HG02852 (cell line): ENCODE measurements around the gene CCDC18.

ENCODE experiments used
- ATAC-seq: cut with Tn5 transposase; IDR thresholded peaks from one replicate; pipeline ENCODE4 v1.9.1; 2021; ENCODE audit warnings: mild to moderate bottlenecking, moderate library complexity; ENCODE audit not compliant: unreplicated experiment

The CCDC18 gene

DNA sequence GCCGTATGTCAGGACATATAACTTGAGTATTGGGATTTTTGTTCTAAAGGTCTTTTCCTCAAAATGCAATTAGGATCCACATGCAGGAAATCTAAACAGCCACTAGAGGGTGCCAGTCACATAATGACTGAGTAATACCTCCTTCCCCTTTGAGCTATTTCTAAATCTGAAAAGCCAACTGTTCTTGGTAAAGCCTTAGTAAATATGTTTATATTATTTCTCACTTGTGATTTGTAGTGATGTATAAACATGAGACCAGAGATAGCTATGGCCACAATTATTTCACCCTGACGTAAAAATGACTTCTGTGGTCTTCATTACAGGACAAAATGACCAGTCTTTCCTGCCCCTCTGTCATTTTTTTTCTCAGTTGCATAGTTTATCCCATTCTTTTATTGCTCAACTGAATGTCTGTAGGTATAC is 124.2 kb downstream of the CCDC18 start:
- peak; percentile 54 for ATAC-seq

DNA sequence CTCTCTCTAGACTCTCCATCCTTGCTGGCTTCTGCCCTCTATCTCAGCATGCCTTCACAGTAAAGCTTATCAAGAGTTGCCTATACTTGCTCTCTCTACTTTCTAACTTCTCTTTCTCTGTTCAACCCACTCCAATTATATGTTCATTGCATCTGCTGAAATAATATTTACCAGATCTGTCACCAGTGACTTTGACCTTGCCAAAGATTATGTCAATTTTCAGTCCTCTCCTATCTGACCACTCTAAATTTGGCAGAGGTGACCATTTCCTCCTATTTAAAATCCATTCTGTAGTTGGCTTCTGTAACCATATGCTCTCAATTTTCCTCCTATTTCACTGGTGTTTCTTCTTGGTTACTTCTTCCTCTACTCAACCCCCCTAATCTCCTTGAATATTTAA is 126.4 kb downstream of the CCDC18 start:
- no peak for ATAC-seq

DNA sequence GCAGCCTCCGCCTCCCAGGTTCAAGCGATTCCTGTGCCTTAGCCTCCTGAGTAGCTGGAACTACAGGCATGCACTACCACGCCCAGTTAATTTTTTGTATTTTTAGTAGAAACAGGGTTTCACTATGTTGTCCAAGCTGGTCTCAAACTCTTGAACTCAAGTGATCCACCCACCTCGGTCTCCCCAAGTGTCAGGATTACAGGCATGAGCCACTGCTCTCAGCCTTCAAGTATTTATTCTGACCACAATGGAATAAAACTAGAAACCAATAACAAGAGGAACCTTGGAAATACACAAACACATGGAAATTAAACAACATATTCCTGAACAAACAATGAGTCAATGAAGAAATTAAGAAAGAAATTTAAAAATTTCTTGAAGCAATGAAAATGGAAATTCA is 132.5 kb downstream of the CCDC18 start:
- ATAC-seq = no peak

DNA sequence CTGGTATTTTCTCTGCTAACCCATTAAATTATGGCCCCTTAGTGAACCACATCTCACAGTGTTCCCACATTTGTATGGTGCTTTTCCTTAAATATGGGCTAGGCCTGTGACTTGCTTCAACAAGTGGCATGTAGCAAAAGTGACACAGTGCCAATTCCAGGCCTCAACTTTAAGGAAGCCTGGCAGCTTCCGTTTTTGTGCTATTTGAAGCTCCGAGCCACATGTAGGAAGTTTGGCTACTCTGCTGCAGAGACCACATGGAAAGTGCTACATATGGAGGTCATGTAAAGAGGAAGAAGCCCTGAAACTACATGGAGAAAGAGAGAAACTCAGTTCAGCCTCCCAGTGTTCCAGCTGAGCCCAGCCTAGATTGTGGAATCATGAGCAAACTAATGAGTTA is 136.7 kb downstream of the CCDC18 start:
- ATAC-seq = no peak

DNA sequence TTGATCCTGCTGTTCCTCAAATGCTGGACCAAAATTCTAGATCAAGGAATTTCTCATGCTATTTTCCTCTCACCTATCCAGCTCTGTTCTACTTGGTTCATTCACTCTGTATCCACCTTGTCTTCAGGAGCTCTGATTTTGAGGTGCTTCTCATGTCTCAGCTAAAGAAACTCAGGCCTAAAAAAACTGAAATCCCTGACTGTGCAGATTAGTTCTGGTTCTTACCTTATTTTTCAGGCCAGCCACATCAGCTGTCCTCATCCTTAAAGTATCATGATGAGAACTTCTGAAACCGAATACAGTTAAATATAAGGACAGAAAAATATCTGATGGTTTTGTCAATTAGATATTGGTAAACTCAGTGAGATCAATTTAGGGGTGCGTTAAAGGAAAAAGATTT is 137.4 kb downstream of the CCDC18 start:
- ATAC-seq = no peak

DNA sequence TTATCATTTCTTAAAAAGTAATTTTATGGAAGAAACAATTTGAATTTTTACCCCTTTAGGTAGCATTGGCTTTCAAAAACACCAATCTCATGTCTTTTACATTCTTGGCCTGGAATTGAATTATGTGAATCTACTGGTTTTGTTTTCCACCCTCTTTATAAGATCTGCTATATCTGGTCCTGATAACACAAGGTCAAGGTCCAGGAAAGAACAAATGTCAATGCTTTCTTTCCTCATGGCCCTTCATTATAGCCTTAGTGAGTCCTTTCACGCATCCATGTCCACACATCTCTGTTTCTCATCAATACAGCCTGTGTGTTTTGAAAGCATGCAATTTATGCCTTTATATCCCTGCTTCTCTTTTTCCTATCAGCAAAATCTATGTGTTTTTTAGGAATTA is 141.2 kb downstream of the CCDC18 start:
- no peak for ATAC-seq

DNA sequence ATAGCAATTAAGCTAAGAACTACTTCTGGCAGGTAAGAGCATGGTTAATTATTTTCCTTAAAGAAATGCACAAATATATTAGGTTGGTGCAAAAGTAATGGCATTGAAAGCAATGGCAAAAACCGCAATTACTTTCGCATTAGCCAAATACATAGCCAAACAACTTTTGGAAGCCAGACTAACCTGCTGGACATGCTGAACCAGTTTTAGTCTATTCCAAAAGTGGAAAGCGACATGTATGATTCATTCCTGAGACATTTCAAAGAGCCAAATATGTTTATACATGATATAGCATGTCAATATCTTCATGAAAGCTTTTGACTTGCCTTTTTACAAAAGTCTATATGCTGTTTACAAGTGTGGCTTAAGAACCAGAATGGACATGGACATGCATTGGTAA is 141.8 kb downstream of the CCDC18 start:
- ATAC-seq = no peak

DNA sequence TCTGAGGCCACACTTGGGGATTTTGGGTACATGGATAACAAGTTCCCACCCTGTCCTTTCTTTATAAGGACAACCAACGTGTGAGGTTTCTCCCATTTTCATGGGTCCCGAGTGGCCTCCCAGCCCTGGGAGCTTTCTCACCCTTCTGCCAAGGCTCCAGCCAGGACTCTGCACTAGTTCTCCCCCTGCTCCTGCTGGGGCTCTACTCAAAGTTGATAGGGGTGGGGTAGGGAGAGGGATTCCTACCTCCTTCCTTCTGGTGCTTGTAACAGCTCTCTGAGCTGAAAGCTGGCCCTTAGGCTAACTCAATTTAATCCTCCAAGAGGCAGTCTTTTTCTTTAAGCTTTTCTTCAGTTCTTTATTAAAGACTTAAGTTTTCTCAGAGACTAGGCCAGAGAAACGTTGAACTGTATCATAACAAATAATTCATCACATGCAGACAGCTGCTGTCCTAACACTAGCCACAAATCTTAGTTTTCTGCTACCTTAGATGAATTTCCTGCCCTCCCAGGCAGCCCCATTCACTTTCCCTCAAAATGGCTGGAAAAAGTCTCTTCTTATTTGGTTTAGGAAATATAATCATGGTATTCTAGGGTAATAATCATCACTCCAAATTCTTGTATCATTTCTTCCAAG is 142.8 kb downstream of the CCDC18 start:
- ATAC-seq = no peak

DNA sequence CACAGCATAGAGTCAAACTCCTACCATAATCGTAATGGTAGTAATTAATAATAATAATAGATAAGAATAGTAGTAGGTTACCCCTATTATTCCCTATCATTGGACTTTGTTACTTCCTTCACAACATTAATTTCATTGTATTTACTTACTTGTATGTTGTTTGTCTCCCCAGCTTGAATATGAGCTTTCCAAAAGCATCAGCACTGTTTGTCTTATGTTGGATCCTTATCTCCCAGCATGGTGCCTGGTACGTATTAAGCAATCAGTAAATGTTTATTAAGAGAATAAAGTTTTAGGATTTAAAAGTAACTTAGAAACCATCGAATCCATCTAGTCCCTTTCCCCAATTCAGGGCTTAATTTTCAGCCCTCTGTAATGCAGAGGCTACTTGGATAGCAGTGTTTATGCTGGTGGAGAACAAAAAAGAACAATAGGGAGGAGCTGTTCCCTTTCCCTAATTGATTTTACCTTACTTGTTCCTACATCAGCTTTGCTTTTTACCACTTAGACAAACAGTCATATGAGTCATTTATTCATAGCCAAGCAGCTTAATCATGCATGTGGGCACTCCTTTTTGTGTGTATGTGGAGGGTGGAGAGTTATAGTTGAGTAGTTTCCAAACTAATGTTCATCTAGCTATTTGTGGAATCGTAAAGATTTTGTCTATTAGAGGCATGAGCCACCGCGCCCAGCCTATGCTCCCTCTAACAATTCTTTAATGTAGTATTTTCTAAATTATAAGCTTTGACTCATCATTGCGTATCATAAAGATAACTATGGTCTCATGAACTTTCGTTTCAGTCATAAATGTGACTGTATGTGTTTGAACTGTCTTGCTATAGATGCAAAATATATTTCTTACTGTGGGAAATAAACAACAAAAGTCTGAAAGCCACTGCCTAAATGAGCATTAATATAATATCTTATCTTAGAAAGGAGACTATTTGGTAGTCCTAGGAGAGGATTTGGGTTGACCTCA is 144.3 kb downstream of the CCDC18 start:
- no peak for ATAC-seq
